PC-3 (cell line): ENCODE data around the gene CBFA2T3.

Experiments
- CTCF ChIP-seq: fragments of 300-600 bp; sonication (generic); conservative IDR thresholded peaks from 2 replicates; pipeline ENCODE4 v1.5.1; 2017; ENCODE audit warnings: antibody characterized with exemption, low read depth, mild to moderate bottlenecking, low read length
- EZH2phosphoT487 ChIP-seq: fragments of 300-600 bp; sonication (generic); IDR thresholded peaks from 2 replicates; pipeline ENCODE4 v1.6.1; 2018; ENCODE audit warnings: mild to moderate bottlenecking, antibody characterized with exemption, low read length, borderline replicate concordance

- no peak for TF ChIP-seq CTCF
- no peak for TF ChIP-seq EZH2phosphoT487
Measured at GRCh38 chr16:88856122-88856827, 120.7 kb downstream of the CBFA2T3 start.
